SU-DHL-6 (cell line): ENCODE results near the gene LBX2.

ENCODE experiments used
- H2AFZ ChIP-seq: fragments of 200-600 bp; sonication (generic); 2 replicates; pipeline ENCODE4 v1.6.1; 2014; ENCODE audit warnings: low read depth, mild to moderate bottlenecking, moderate library complexity, mixed read lengths, antibody characterized with exemption, low read length; ENCODE audit not compliant: severe bottlenecking
- H3F3A ChIP-seq: fragments of 200-600 bp; shearing (Covaris generic); 2 replicates; pipeline ENCODE4 v1.6.0; 2016; ENCODE audit warnings: antibody characterized with exemption, mild to moderate bottlenecking; ENCODE audit not compliant: insufficient read depth
- H3K27ac ChIP-seq: fragments of 200-600 bp; sonication (generic); 2 replicates; pipeline ENCODE4 v1.5.1; 2016; ENCODE audit warnings: low read depth, mild to moderate bottlenecking, low read length, moderate library complexity, mixed read lengths
- H3K27me3 ChIP-seq: fragments of 200-600 bp; sonication (generic), shearing (Covaris generic); 2 replicates; pipeline ENCODE4 v1.6.0; 2014; ENCODE audit warnings: mild to moderate bottlenecking, low read length
- H3K36me3 ChIP-seq: fragments of 200-600 bp; sonication (generic); 2 replicates; pipeline ENCODE4 v1.6.1; 2014; ENCODE audit warnings: mild to moderate bottlenecking, low read length, mixed read lengths
- H3K4me2 ChIP-seq: fragments of 300-600, 200-600 bp; shearing (Covaris generic), sonication (generic); 2 replicates; pipeline ENCODE4 v1.6.0; 2014; ENCODE audit warnings: low read length, low read depth, mild to moderate bottlenecking; ENCODE audit not compliant: poor library complexity, severe bottlenecking
- H3K4me3 ChIP-seq: fragments of 200-600 bp; sonication (generic); 2 replicates; pipeline ENCODE4 v1.5.1; 2014; ENCODE audit warnings: antibody characterized with exemption, low read length, mild to moderate bottlenecking, mixed read lengths; ENCODE audit not compliant: insufficient read depth, poor library complexity, severe bottlenecking
- H3K79me2 ChIP-seq: fragments of 200-600 bp; sonication (generic); 2 replicates; pipeline ENCODE4 v1.6.1; 2014; ENCODE audit warnings: mild to moderate bottlenecking, low read length, moderate library complexity; ENCODE audit not compliant: insufficient read depth
- H3K9ac ChIP-seq: fragments of 200-600 bp; sonication (generic); 2 replicates; pipeline ENCODE4 v1.7.0; 2014; ENCODE audit warnings: mild to moderate bottlenecking, low read length
- H3K9me2 ChIP-seq: fragments of 200-600 bp; sonication (generic); replicated peaks from 2 replicates; pipeline ENCODE4 v1.6.1; 2014; ENCODE audit warnings: low read length; ENCODE audit not compliant: insufficient read depth
- H3K9me3 ChIP-seq: fragments of 200-600 bp; sonication (generic); 2 replicates; pipeline ENCODE4 v1.6.1; 2014; ENCODE audit warnings: low read length, mixed read lengths; ENCODE audit not compliant: insufficient read depth
- H4K20me1 ChIP-seq: fragments of 200-600 bp; sonication (generic); 2 replicates; pipeline ENCODE4 v1.6.1; 2014; ENCODE audit warnings: low read depth, mild to moderate bottlenecking, antibody characterized with exemption, low read length, moderate library complexity, mixed read lengths
- EZH2phosphoT487 ChIP-seq: fragments of 200-600 bp; sonication (generic), shearing (Covaris generic); conservative IDR thresholded peaks from 2 replicates; pipeline ENCODE4 v1.6.1; 2018; ENCODE audit warnings: mild to moderate bottlenecking, antibody characterized with exemption, low read length, moderate library complexity, mixed read lengths
- TF ChIP-seq, protein P1 (sequence below): fragments of 200-600 bp; sonication (generic); IDR thresholded peaks from one replicate; pipeline ENCODE4 v1.5.1; 2017; ENCODE audit warnings: antibody characterized with exemption, mild to moderate bottlenecking, low read length, moderate library complexity; ENCODE audit not compliant: insufficient read depth, poor library complexity, severe bottlenecking

Gene LBX2

GRCh38 chr2:74493546-74493945, 5.9 kb downstream of the LBX2 start:
- no peak overlapping the region for H3K4me3 ChIP-seq
- H3K4me2 ChIP-seq = no peak overlapping the region
- H3K27ac ChIP-seq = no peak overlapping the region
- no peaks in the 10 kb centered on the region for H4K20me1 ChIP-seq
- no peaks in the 10 kb centered on the region for H3K79me2 ChIP-seq
- no peaks in the 10 kb centered on the region for H3K9me3 ChIP-seq
- H3K9ac ChIP-seq = no peak overlapping the region
- H3F3A ChIP-seq = no peaks in the 10 kb centered on the region
- no peaks in the 10 kb centered on the region for H3K27me3 ChIP-seq
- TF ChIP-seq EZH2phosphoT487 = no peak
- TF ChIP-seq, protein P1, sequence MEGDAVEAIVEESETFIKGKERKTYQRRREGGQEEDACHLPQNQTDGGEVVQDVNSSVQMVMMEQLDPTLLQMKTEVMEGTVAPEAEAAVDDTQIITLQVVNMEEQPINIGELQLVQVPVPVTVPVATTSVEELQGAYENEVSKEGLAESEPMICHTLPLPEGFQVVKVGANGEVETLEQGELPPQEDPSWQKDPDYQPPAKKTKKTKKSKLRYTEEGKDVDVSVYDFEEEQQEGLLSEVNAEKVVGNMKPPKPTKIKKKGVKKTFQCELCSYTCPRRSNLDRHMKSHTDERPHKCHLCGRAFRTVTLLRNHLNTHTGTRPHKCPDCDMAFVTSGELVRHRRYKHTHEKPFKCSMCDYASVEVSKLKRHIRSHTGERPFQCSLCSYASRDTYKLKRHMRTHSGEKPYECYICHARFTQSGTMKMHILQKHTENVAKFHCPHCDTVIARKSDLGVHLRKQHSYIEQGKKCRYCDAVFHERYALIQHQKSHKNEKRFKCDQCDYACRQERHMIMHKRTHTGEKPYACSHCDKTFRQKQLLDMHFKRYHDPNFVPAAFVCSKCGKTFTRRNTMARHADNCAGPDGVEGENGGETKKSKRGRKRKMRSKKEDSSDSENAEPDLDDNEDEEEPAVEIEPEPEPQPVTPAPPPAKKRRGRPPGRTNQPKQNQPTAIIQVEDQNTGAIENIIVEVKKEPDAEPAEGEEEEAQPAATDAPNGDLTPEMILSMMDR = no peak
- H3K36me3 ChIP-seq = no peaks in the 10 kb centered on the region
- no peaks in the 10 kb centered on the region for H3K9me2 ChIP-seq
- H2AFZ ChIP-seq = no peak overlapping the region

- Histone ChIP-seq H2AFZ (no peak overlapping the region), H3K27me3 (no peaks in the 10 kb centered on the region), H3K9ac (no peak overlapping the region), H3K27ac (no peak overlapping the region), H3F3A (no peaks in the 10 kb centered on the region), H3K9me3 (no peaks in the 10 kb centered on the region), H3K4me2 (no peak overlapping the region), H3K9me2 (no peaks in the 10 kb centered on the region), H3K4me3 (no peak overlapping the region), H3K79me2 (no peaks in the 10 kb centered on the region), H3K36me3 (no peaks in the 10 kb centered on the region), H4K20me1 (no peaks in the 10 kb centered on the region)
- no peak for TF ChIP-seq EZH2phosphoT487
- TF ChIP-seq, protein P1 = no peak
Measured at GRCh38 chr2:74491648-74492544, 7.5 kb downstream of the LBX2 start.

GRCh38 chr2:74489906-74490305, 9.5 kb downstream of the LBX2 start:
- no peaks in the 10 kb centered on the region for H3K36me3 ChIP-seq
- H3K4me3 ChIP-seq = no peak overlapping the region
- H4K20me1 ChIP-seq = no peaks in the 10 kb centered on the region
- no peaks in the 10 kb centered on the region for H3F3A ChIP-seq
- no peaks in the 10 kb centered on the region for H3K27me3 ChIP-seq
- H3K9me3 ChIP-seq = no peaks in the 10 kb centered on the region
- H3K9me2 ChIP-seq = no peaks in the 10 kb centered on the region
- no peak overlapping the region for H3K4me2 ChIP-seq
- H3K27ac ChIP-seq = no peak overlapping the region
- H3K9ac ChIP-seq = no peak overlapping the region
- no peak for TF ChIP-seq EZH2phosphoT487
- TF ChIP-seq, protein P1 = no peak
- H2AFZ ChIP-seq = no peak overlapping the region
- no peaks in the 10 kb centered on the region for H3K79me2 ChIP-seq
